Testis (tissue), 3 donors: ENCODE measurements around the gene WNT3. TPM values are rescaled to one million over a fixed set of nuclear protein-coding genes. Genes with fewer than 3 reads are reported as not detected.

Experiments used
- DNase-seq: peaks from one replicate; pipeline ENCODE4 v3.0.0-alpha.2; 2019
- H3K27ac ChIP-seq, 2 donors: fragments of 200-600 bp; sonication (generic); one replicate each; pipeline ENCODE4 v1.5.1; 2019
- H3K27me3 ChIP-seq: fragments of 200-600 bp; sonication (generic); one replicate; pipeline ENCODE4 v1.5.1; 2019
- H3K36me3 ChIP-seq: fragments of 200-600 bp; sonication (generic); one replicate; pipeline ENCODE4 v1.5.1; 2017; ENCODE audit warnings: low read depth; ENCODE audit errors: missing control alignments
- H3K4me1 ChIP-seq: fragments of 200-600 bp; sonication (generic); one replicate; pipeline ENCODE4 v1.5.1; 2019
- H3K4me3 ChIP-seq, 2 donors: fragments of 200-600 bp; sonication (generic); one replicate each; pipeline ENCODE4 v1.5.1; 2017 to 2019
- H3K9me3 ChIP-seq: fragments of 200-600 bp; sonication (generic); one replicate; pipeline ENCODE4 v1.5.1; 2017
- POLR2A ChIP-seq: fragments of 450-650 bp; IDR thresholded peaks from one replicate; pipeline ENCODE4 v1.6.1; 2017; ENCODE audit warnings: antibody characterized with exemption, mild to moderate bottlenecking, moderate library complexity
- WGBS, 2 donors: methylation state at CpG; one replicate each; pipeline ENCODE4 v1.1.5; 2018; 5-methylcytosine and 5-hydroxymethylcytosine counted together
- intact Hi-C: fragments of 100-400 bp; cut with DNase I; formaldehyde crosslinking; loops from one replicate; pipeline ENCODE4 v1.15.1; 2023; ENCODE audit warnings: low total_unique reads
- polyA plus RNA-seq: library from polyadenylated mRNA; stranded (reverse); fragments of 350-450 nt; fragmentation: Illumina TruSeq; extraction: RNeasy Lipid Tissue Mini Kit (QIAGEN cat#74804); gene quantifications from one replicate; pipeline ENCODE4 v1.2.3, GENCODE V29; 2014; ENCODE audit warnings: low read depth, low replicate concordance; ENCODE audit not compliant: insufficient read depth
- total RNA-seq, 2 donors: library from RNA; depleted of rRNA; stranded (reverse); fragments of >200 nt; gene quantifications; one replicate each; pipeline ENCODE4 v1.2.3, GENCODE V29; 2016
- TF ChIP-seq, protein P1 (sequence below), 3 experiments: fragments of 450-650 bp in 2 of 3; fragments of 200-600 bp in 1 of 3; sonication (generic) in 1 of 3; IDR thresholded peaks; one replicate each; pipeline ENCODE4 v1.5.1; 2016 to 2019; ENCODE audit warnings: antibody characterized with exemption in 3 of 3, mild to moderate bottlenecking in 2 of 3, moderate library complexity in 1 of 3

The WNT3 gene
- total and polyA plus RNA-seq, 3 donors from 2014 or later = 6.4 to 9.8 (median 7.7) TPM

DNA sequence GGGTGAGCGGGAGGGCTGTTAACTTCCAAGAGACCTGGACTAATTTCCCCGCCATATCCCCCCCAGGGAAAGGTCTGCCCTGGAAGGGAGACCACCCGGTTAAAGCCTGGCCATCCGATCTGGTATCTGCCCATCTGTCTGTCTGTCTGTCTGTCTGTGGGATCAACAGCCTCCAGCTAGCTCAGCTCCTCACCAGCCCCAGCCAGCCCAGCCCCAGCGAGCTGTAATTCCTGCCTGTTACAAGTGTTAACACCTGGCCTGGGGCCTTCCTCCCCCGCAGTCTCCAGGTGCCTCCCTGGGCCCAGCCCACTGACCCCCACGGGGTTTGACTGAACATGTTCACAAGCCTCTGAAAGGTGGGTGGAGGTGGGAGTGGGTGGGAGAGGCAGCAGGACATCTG is 4.0 kb downstream of the WNT3 start:
- intact Hi-C loops = no loop called here
- peaks cover 13% of the 10 kb centered on the region for H3K4me1 ChIP-seq
- H3K27ac ChIP-seq = no peak overlapping the region
- no peaks in the 10 kb centered on the region for H3K9me3 ChIP-seq
- TF ChIP-seq, protein P1, sequence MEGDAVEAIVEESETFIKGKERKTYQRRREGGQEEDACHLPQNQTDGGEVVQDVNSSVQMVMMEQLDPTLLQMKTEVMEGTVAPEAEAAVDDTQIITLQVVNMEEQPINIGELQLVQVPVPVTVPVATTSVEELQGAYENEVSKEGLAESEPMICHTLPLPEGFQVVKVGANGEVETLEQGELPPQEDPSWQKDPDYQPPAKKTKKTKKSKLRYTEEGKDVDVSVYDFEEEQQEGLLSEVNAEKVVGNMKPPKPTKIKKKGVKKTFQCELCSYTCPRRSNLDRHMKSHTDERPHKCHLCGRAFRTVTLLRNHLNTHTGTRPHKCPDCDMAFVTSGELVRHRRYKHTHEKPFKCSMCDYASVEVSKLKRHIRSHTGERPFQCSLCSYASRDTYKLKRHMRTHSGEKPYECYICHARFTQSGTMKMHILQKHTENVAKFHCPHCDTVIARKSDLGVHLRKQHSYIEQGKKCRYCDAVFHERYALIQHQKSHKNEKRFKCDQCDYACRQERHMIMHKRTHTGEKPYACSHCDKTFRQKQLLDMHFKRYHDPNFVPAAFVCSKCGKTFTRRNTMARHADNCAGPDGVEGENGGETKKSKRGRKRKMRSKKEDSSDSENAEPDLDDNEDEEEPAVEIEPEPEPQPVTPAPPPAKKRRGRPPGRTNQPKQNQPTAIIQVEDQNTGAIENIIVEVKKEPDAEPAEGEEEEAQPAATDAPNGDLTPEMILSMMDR (IDR thresholded peaks at IDR 0.05) = no peak
- TF ChIP-seq POLR2A = no peak
- WGBS, 2 donors = 59 to 62% methylated on average over 7 of the region's 7 CpGs
- no peak for DNase-seq
- no peak overlapping the region for H3K4me3 ChIP-seq
- no peaks in the 10 kb centered on the region for H3K36me3 ChIP-seq
- H3K27me3 ChIP-seq = no peaks in the 10 kb centered on the region

DNA sequence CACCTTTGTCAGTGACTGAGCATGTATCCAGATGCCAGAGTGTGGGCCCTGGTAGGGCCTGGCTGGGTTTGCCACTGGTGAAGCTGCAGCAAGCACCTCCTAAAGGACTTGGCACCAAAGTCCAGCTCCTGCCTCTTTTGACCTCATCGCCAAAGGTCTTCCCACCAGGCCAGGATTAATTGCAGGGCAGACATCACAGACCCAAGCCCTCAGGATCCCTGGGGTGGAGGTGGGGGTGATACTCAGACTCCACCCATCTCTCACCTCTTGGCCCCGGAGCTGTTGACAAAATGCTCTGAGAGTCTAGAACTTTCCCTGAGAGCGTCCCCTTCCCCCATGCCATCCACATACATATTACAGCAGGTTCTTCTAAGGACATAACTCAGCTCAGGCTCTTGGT is 4.6 kb downstream of the WNT3 start:
- WGBS, 2 donors = 77% methylated on average over 3 of the region's 3 CpGs

DNA sequence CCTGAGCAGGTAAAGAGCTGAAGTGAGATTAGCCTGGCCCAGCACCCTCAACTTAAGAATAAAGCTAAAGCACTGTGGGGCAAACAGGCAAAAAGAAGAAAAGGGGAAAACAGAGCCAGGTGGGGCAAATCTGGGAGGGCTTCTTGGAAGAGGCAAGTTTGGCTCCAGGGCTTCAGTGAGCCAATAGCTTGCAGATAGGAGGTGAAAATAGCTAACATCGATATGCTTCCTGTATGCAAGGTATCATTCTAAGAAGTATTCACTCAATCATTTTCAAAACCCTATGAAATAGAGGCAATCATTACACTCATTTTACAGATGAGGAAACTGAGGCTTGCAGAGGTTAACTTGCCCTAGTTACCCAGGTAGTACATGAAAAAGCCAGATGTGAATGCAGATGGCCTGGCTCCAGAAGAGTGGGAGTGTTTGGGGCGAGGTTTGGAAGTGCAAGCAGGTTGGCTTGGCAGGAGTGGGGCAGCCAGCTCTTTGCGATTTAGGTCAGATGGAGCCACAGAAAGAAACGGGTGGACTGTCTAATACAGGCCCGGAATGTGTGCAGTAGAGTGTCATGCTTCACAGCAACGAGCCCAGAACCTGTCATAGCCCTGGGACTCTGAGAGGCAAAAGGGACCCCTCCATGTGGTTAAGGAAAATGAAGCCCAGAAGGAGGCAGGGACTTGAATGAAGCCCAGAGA is 5.7 kb downstream of the WNT3 start:
- no peaks in the 10 kb centered on the region for H3K9me3 ChIP-seq
- H3K4me3 ChIP-seq = no peak overlapping the region
- H3K36me3 ChIP-seq = no peaks in the 10 kb centered on the region
- H3K27me3 ChIP-seq = no peaks in the 10 kb centered on the region
- no peak for DNase-seq
- intact Hi-C loops = no loop called here
- H3K27ac ChIP-seq = no peak overlapping the region
- WGBS, 2 donors = 69 to 73% methylated on average over 6 of the region's 6 CpGs
- no peak for TF ChIP-seq POLR2A
- TF ChIP-seq, protein P1 (IDR thresholded peaks at IDR 0.05) = no peak
- no peaks in the 10 kb centered on the region for H3K4me1 ChIP-seq

More for the DNA sequence above, 4.6 kb downstream of the WNT3 start:
- Histone ChIP-seq H3K36me3 (no peaks in the 10 kb centered on the region), H3K9me3 (no peaks in the 10 kb centered on the region), H3K27ac (no peak overlapping the region), H3K27me3 (no peaks in the 10 kb centered on the region), H3K4me1 (peaks cover 8% of the 10 kb centered on the region), H3K4me3 (no peak overlapping the region)
- DNase-seq = no peak
- TF ChIP-seq, protein P1 (IDR thresholded peaks at IDR 0.05) = no peak
- TF ChIP-seq POLR2A = no peak
- intact Hi-C loops = no loop called here

DNA sequence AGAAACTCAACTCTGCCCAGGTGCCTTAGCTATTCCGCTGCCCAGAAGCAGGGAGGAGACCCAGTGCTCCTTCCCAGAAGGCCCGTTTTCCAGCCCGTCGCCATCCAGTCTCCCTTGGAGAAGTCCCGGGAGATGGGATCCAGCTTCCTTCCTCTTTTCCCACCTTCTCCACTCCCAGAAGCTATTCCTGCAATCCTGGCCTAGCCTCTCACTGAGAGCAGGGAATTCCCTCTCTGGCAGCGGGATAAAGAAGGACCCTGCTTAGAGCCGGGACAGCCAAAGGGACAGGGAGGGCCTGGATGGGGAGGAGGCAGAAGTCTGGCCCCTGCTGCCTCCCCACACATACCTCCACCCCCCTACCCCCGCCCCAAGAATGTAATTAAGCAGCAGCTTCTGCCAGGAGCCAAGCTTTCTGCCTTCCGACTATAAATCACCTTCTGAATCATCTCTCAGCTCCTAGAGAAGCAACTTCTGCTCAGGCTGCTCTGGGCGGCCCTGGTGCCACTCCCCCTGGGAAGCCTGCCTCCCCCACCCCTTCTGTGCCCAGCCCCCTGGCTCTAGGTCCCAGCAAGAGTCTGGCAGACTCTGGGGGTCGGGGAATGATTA is 6.4 kb downstream of the WNT3 start:
- intact Hi-C loops = no loop called here

More for the DNA sequence above, 6.4 kb downstream of the WNT3 start:
- no peak for DNase-seq
- Histone ChIP-seq H3K27ac (no peak overlapping the region), H3K36me3 (no peaks in the 10 kb centered on the region), H3K4me1 (no peaks in the 10 kb centered on the region), H3K4me3 (no peak overlapping the region), H3K9me3 (no peaks in the 10 kb centered on the region), H3K27me3 (no peaks in the 10 kb centered on the region)
- TF ChIP-seq POLR2A = no peak
- TF ChIP-seq, protein P1 (IDR thresholded peaks at IDR 0.05) = no peak
- 58 to 59% methylated on average over 8 to 11 of the region's 11 CpGs for WGBS, 2 donors
